Fibroblast of skin of back (primary cell): ENCODE measurements around the gene NEK3.
"Not testable (repeated sequence)": the region's sequence is repeated elsewhere in the genome, so short reads cannot be mapped to it uniquely, and the experiment has no call there.

Source experiments
- DNase-seq: peaks from one replicate; pipeline ENCODE4 v3.0.0-alpha.2; 2013

The NEK3 gene

DNA sequence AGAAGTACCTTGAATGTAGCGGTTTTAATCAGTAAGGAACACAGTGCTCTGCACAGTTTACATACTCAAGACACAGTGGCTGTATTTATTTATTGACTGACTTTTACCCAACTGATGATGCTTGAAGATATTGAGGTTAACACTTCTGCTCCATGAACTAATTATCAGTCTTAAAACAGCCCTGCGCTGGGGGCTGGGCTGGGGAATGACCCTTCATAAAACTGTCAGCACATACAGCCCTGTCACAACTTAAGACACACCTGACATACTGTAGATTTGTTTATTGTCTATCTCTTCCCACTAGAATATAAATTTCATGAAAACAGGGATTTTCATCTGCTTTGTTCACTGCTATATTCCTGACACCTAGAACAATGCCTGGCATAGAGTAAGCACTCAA, 41.3 kb downstream of the NEK3 start:
- DNase-seq = no peak

DNA sequence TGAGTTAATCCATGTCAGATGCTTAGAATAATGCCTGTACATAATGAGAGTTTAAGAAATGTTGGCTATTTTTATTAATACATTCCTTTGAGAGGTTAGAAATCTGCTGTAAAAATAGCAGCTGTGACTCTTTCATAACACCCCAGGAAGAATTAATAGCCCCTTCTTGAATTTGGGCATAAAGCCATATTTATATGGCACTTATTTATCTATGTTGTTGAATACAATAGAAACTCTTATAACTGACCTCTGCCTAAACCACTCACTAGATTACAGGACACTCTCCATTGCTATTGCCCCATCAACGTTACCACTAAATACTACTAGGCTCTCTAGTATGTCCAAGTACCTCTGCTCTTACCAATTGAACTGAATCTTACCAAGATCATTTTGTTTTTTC, 46.8 kb downstream of the NEK3 start:
- DNase-seq = no peak

DNA sequence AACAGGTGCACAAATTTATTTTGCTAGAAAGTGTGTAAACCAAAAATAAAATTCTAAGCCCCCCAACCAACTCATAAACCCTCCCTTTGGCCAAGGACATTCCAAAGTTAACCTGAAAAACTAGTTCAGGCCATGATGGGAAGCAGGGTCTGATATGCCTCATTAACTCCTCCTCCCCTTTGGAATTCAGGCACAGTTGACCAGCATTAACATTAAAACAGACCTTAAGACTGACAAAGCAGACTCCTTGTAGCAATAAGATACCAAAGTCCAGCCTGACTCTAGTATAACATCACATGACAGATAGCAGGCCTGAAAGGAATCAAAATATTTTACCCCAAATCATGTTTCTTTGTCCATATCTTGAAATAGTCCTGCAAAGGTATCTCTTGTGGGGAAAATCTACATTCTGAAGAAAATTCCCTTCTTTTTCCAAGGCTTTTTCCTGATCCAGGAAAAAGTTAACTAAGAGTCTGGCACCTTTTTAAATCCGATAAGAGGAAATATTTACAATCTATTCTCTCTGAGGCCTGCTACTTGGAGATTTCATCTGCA, 50.2 kb downstream of the NEK3 start:
- DNase-seq = no peak

DNA sequence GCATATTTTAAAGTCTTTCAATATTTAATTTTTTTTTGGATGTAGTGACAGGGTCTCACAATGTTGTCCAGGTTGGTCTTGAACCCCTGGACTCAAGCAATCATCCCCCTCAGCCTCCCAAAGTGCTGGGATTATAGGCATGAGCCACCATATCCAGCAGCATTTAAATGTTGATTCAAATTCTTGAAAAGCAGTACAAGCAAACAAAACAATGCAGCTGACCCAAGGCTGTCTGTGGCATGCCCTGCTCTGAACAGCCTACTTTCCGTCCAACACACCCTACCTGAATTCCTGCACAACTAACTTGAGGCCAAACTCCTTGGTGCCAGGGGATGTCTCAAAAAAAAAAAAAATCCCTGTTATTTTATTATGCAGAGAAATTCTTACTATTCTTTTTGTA, 53.6 kb downstream of the NEK3 start:
- no peak for DNase-seq

DNA sequence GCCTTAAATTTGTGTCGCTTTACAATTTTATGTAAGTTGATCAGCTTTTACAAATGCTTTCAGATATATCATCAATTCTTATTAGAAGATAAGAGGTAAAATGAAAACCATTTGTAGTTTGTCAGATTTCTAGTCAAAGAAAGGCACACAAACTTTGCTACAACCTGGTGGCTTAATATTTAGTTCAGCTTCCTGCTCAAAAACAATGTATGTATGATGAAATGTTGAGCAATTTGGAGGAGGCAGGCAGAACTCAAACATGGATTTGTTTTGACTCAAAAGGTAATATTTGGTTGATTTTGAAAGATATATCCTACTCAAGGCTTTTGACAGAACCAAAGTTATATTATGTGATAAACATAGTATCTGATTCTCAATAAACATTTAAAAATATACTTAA, 54.8 kb downstream of the NEK3 start:
- DNase-seq = peak; percentile 5

DNA sequence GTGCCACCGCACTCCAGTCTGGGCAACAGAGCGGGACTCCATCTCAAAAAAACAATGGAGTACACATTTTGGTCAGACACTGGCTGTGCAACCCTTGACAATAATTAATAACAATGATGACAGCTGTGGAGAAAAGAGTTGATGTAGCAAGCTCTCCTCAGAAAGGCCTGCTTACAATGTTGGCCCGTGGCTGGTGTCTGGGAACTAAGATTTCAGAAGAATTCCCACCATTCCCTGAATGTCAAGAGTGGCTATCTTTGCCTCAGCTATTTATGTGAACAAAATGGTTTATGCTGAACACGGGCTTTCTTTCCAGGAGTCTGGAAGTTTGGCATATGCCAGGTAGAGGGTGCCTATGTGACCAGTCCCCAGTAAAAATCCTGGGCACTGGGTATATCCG, 56.0 kb downstream of the NEK3 start:
- DNase-seq = no peak

DNA sequence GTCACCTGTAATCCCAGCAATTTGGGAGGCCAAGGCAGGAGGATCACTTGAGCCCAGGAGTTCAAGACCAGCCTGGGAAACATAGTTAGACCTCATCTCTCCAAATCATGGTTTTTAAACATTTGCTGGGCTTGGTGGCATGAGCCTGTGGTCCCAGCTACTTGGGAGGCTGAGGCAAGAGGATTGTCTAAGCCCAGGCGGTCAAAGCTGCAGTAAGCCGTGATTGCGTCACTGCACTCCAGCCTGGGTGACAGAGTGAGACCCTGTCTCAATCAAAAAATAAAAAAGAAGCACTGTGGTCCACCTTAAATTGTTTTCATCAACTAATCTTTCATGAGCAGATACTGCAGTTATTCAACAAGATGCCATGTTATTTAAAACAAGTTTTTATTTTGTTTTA, 57.0 kb downstream of the NEK3 start:
- not testable (repeated sequence) for DNase-seq

DNA sequence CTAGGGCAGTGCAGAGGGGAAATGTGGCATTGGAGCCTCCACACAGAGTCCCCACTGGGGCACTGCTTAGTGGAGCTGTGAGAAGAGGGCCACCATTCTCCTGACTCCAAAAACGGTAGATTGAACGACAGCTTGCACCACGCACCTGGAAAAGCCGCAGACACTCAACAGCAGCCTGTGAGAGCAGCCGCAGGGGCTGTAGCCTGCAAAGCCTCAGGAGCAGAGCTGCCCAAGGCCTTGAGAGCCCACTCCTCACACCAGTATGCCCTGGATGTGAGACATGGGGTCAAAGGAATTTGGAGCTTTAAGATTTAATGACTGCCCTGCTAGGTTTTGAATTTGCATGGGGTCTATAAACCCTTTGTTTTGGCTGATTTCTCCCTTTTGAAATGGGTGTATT, 62.2 kb downstream of the NEK3 start:
- no peak for DNase-seq

DNA sequence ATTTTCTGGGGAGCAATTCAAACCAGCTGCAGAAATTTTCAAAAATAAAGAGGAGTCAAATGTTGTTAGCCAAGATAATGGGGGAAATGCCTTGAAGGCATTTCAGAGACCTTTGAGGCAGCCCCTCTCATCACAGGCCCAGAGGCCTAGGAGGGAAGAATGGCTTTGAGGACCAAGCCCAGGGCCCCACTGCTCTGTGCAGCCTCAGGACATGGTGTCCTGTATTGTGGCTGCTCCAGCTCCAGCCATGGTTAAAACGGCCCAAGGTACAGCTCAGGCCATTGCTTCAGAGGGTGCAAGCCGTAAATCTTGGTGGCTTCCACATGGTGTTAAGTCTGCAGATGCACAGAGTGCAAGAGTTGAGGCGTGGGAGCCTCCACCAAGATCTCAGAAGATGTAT, 62.6 kb downstream of the NEK3 start:
- no peak for DNase-seq

DNA sequence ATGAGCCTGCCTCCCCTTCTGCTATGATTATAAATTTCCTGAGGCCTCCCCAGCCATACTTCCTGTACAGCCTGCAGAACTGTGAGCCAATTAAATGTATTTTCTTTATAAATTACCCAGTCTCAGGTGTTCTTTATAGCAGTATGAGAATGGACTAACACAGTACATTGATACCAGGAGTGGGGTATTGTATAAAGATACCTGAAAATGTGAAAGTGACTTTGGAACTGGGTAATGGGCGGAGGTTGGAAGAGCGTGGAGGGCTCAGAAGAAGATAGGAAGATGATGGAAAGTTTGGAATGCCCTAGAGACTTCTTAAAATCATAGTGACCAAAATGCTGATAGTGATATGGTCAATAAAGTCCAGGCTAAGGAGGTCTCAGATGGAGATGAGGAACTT, 63.3 kb downstream of the NEK3 start:
- no peak for DNase-seq

DNA sequence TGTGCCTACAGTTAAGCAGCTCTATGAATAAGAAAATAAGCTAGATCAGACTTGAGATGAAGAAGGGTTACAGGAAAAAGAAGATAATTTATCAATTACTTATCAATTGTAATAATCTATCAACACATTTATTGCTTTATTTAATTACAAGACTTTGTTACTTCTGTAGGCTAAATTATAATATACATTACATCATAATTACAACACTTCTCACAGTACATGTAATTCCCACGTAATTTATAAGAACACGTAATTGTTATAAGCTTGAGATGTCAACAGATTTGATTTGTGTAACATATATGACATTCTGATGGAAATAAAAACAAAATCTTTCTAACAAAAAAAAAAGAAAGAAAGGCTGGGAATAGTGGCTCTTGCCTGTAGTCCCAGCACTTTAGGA, 67.3 kb downstream of the NEK3 start:
- no peak for DNase-seq

DNA sequence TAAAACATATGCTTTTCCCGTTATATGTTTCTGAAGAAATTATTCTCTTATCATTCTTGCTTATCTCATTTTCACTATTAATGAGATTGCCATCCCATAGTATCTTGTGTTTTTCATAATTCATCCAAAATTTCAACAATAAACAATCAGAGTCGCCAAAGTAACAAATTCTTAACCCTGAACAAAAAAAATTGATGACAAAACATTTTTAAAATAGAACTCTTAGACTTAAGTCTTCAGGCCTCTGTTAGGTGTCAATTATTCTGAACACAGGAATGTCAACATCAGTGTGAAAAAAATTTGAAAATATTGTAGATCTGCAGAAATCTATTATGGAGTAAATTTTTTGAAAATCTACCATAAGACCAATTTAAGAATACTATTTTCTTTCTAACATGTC, 67.9 kb downstream of the NEK3 start:
- no peak for DNase-seq

DNA sequence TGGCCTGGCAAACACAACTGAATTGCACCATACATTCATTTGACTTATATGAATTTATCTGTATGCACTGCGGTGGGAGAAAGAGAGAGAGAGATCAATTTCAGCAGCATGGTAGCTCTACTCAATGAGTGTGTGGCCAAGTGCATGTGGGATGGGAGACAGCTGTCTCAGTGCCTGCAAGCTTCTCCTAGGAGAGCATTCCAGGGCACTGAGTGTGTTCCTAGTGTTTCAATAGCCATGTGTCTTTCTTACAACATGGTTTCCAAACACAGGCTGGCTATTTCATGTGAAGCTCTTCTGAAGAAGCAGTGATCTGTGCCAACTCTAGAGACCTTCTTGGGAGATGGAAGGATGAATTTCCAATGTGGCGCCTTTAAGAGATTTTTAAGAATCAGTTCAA, 74.0 kb downstream of the NEK3 start:
- DNase-seq = peak; percentile 49

DNA sequence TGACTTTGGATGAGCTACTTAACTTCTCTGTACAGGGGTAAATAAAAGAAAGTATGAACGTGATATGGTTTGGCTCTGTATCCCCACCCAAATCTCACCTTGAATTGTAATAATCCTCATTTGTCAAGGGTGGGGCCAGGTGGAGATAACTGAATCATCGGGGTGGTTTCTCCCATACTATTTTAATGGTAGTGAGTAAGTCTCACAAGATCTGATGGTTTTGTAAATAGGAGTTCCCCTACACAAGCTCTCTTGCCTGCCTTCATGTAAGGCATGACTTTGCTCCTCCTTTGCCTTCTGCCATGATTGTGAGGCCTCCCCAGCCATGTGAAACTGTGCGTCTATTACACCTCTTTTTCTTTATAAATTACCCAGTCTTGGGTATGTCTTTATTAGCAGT, 74.4 kb downstream of the NEK3 start:
- not testable (repeated sequence) for DNase-seq
